Lung (tissue), 12 donors: ENCODE results near the gene PSMA5. TPM values are rescaled to one million over a fixed set of nuclear protein-coding genes. Genes with fewer than 3 reads are reported as not detected.

Experiments used
- ATAC-seq: fragments of 200-7000 bp; cut with Tn5 transposase; one replicate; pipeline ENCODE4 v1.9.1; 2020; ENCODE audit warnings: moderate number of reproducible peaks; ENCODE audit not compliant: insufficient read depth, low FRiP score
- DNase-seq, 3 donors: peaks; one replicate each; pipeline ENCODE4 v3.0.0-alpha.2; 2013 to 2017
- H3K27ac ChIP-seq, 2 donors: one replicate each; pipeline ENCODE4 v1.5.1; 2013; ENCODE audit warnings: mild to moderate bottlenecking in 2 of 2, moderate library complexity in 2 of 2, control low read depth in 1 of 2, inconsistent platforms in 1 of 2, low read depth in 1 of 2, low read length in 1 of 2
- H3K27me3 ChIP-seq, 3 donors: one replicate each; pipeline ENCODE4 v1.5.1; 2013; ENCODE audit warnings: low read length in 2 of 3; ENCODE audit not compliant: control insufficient read depth in 3 of 3, insufficient read depth in 3 of 3
- H3K36me3 ChIP-seq, 4 donors: one replicate each; pipeline ENCODE4 v1.5.1; 2013; ENCODE audit warnings: low read length in 4 of 4, mild to moderate bottlenecking in 1 of 4, moderate library complexity in 1 of 4; ENCODE audit not compliant: control insufficient read depth in 4 of 4, insufficient read depth in 4 of 4
- H3K4me1 ChIP-seq, 5 donors: one replicate each; pipeline ENCODE4 v1.5.1; 2013; ENCODE audit warnings: low read length in 5 of 5, mild to moderate bottlenecking in 2 of 5, moderate library complexity in 1 of 5; ENCODE audit not compliant: control insufficient read depth in 5 of 5, insufficient read depth in 5 of 5
- H3K4me3 ChIP-seq: one replicate; pipeline ENCODE4 v1.5.1; 2013; ENCODE audit warnings: mild to moderate bottlenecking, control low read depth, moderate library complexity
- H3K9ac ChIP-seq, 2 donors: one replicate each; pipeline ENCODE4 v1.5.1; 2013; ENCODE audit warnings: low read length in 2 of 2, control low read depth in 1 of 2; ENCODE audit not compliant: insufficient read depth in 1 of 2
- H3K9me3 ChIP-seq, 4 donors: one replicate each; pipeline ENCODE4 v1.5.1; 2013; ENCODE audit warnings: low read length in 3 of 4, mild to moderate bottlenecking in 1 of 4, moderate library complexity in 1 of 4; ENCODE audit not compliant: control insufficient read depth in 4 of 4, insufficient read depth in 3 of 4
- WGBS, 2 donors: extraction: QIAGEN DNeasy Blood & Tissue Kit; methylation state at CpG; one replicate each; pipeline ENCODE4 v1.1.7; 2013; 5-methylcytosine and 5-hydroxymethylcytosine counted together
- polyA plus RNA-seq, 2 donors: library from polyadenylated mRNA; stranded (reverse); fragments of 200-250 nt; gene quantifications; one replicate each; pipeline ENCODE4 v1.2.1, GENCODE V29; 2013
- total RNA-seq, 2 donors: library from RNA; depleted of rRNA in 1 of 2; stranded (reverse); fragments of >200 nt in 1 of 2; gene quantifications; one replicate each; pipeline ENCODE4 v1.2.1, GENCODE V29; 2014 to 2021
- TF ChIP-seq, protein P1 (sequence below): IDR thresholded peaks from 2 replicates; pipeline ENCODE4 v1.5.1; 2012; ENCODE audit warnings: mild to moderate bottlenecking; ENCODE audit errors: control extremely low read depth, extremely low read depth
- donor health status: control.
- donor health status: control.
- donor health status: Bipolar disorder and iron deficiency.
- donor health status: healthy.
- donor health status: DM: yes; HTN: yes; CAD: no.

The PSMA5 gene
- total and polyA plus RNA-seq, 4 donors = 33.8 to 93.0 (median 71.8) TPM

DNA sequence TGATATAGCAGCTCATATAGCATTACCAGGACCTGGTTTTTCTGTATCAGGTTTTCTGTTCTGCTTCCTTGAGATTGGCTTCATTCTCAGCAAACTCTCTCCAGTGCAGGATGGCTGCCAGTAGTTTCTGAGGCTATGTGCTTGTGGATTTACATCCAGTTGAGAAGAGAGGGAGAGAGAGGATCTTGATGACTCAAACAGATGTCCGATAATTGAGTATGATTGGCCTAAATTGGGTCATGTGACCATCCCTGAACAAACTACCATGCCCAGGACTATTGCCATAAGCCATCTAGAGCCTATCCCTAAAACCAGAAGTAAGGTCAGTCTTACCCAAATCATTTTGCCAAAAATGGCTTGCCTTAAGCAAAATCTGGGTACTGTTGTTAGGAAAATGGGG, 18.1 kb upstream of the PSMA5 start:
- no peaks in the 10 kb centered on the region for H3K4me1 ChIP-seq
- TF ChIP-seq, protein P1, sequence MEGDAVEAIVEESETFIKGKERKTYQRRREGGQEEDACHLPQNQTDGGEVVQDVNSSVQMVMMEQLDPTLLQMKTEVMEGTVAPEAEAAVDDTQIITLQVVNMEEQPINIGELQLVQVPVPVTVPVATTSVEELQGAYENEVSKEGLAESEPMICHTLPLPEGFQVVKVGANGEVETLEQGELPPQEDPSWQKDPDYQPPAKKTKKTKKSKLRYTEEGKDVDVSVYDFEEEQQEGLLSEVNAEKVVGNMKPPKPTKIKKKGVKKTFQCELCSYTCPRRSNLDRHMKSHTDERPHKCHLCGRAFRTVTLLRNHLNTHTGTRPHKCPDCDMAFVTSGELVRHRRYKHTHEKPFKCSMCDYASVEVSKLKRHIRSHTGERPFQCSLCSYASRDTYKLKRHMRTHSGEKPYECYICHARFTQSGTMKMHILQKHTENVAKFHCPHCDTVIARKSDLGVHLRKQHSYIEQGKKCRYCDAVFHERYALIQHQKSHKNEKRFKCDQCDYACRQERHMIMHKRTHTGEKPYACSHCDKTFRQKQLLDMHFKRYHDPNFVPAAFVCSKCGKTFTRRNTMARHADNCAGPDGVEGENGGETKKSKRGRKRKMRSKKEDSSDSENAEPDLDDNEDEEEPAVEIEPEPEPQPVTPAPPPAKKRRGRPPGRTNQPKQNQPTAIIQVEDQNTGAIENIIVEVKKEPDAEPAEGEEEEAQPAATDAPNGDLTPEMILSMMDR = no peak
- 94% methylated on average over 1 of the region's 1 CpG for WGBS, 2 donors
- no peak overlapping the region for H3K4me3 ChIP-seq
- no peak for ATAC-seq
- H3K27me3 ChIP-seq = peaks cover 0 to 33% (median 15%) of the 10 kb centered on the region in 3 donors
- H3K27ac ChIP-seq = no peak overlapping the region
- DNase-seq = no peak
- no peak overlapping the region for H3K9ac ChIP-seq
- no peaks in the 10 kb centered on the region for H3K9me3 ChIP-seq
- H3K36me3 ChIP-seq = no peaks in the 10 kb centered on the region

DNA sequence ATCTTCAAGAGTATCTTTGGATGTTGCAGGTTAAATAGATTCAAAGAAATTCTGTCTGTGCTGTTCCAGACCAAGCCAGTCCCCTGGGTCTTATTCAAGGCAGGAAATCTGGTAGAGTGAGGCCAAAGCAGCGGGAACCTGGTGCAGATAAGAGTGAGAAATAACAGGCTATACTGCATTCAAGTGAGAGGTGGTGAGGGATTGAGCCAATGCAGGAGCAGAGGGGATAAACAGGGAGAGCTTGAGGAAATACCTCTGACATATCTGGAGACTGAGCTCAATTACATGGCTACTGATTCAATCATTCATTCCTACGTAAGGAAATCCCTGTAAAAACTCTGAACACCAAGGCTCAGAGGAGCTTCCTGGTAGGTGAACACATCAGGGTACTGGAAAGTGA, 17.2 kb upstream of the PSMA5 start:
- no peak overlapping the region for H3K27ac ChIP-seq
- no peaks in the 10 kb centered on the region for H3K36me3 ChIP-seq
- WGBS, 2 donors = 67% methylated on average over 2 of the region's 2 CpGs
- DNase-seq = no peak
- no peak for ATAC-seq
- no peak overlapping the region for H3K4me3 ChIP-seq
- H3K4me1 ChIP-seq = no peaks in the 10 kb centered on the region
- peaks cover 0 to 33% (median 15%) of the 10 kb centered on the region in 3 donors for H3K27me3 ChIP-seq
- TF ChIP-seq, protein P1 = no peak
- H3K9me3 ChIP-seq = no peaks in the 10 kb centered on the region
- no peak overlapping the region for H3K9ac ChIP-seq

DNA sequence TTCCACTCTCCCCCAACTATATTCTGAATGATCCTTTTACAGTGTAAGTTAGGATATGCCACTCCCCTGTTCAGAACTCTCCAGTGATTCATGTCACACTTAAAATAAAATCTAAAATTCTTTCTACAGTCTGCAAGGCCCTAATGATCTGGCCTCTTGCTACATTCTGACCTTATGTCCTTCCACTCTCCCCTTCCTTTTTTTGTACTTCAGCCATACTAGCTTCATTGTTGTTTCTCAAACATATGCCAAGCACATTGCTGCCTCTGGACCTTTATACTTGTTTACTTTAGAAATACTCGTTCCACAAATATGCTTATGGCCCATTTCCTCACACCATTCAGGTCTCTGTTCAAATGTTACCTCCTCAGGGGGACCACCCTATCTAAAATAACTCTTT, 14.8 kb upstream of the PSMA5 start:
- TF ChIP-seq, protein P1 = no peak
- Histone ChIP-seq H3K9me3 (no peaks in the 10 kb centered on the region), H3K27ac (no peak overlapping the region), H3K4me3 (no peak overlapping the region), H3K27me3 (peaks cover 0 to 29% (median 10%) of the 10 kb centered on the region in 3 donors), H3K36me3 (no peaks in the 10 kb centered on the region), H3K4me1 (no peaks in the 10 kb centered on the region), H3K9ac (no peak overlapping the region)
- WGBS, 2 donors = 24 to 39% methylated on average over 1 of the region's 1 CpG
- DNase-seq (no peak), ATAC-seq (no peak)

DNA sequence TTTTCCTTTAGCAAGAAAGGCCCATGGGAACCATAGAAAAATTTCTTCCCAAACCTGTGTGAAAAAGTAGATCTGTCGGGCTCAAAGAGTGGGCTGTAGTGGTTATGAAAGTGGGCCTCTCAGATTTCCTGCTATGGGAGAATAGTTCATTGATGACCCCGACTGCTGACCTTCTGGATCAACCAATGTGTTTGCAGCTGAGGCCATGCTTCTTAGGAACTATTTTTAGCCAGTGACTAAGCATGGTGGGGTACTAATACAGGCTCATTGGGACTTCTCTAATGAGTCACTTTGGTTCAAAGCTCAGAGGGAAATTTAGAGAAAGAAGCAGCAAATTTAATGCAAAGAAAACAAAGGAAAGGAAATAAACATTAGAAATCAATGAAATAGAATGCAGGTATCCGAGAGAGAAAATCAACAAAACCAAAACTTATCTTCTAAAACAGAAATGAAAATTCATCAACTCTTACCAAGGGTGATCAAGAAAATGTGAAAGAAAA, 12.6 kb upstream of the PSMA5 start:
- H3K4me3 ChIP-seq = no peak overlapping the region
- DNase-seq (no peak), ATAC-seq (peak; percentile 47)
- TF ChIP-seq, protein P1 = no peak
- no peaks in the 10 kb centered on the region for H3K4me1 ChIP-seq
- no peak overlapping the region for H3K27ac ChIP-seq
- peaks cover 0 to 16% (median 4%) of the 10 kb centered on the region in 3 donors for H3K27me3 ChIP-seq
- no peaks in the 10 kb centered on the region for H3K36me3 ChIP-seq
- no peak overlapping the region for H3K9ac ChIP-seq
- 70 to 86% methylated on average over 3 of the region's 3 CpGs for WGBS, 2 donors
- H3K9me3 ChIP-seq = no peaks in the 10 kb centered on the region
